Vagina (tissue), 2 donors: ENCODE results near the gene MCM5.

Source experiments
- CTCF ChIP-seq, 3 experiments: fragments of 450-650 bp in 2 of 3; fragments of 200-600 bp in 1 of 3; sonication (generic) in 1 of 3; IDR thresholded peaks; one replicate each; pipeline ENCODE4 v1.5.1; 2017 to 2019; ENCODE audit warnings: antibody characterized with exemption in 3 of 3, mild to moderate bottlenecking in 2 of 3, moderate library complexity in 2 of 3
- POLR2A ChIP-seq, 2 donors: fragments of 450-650 bp; IDR thresholded peaks; one replicate each; pipeline ENCODE4 v1.6.1; 2017; ENCODE audit warnings: antibody characterized with exemption in 2 of 2, mild to moderate bottlenecking in 2 of 2, moderate library complexity in 2 of 2
- POLR2AphosphoS5 ChIP-seq, 2 donors: sonication (generic); formaldehyde crosslinking; IDR thresholded peaks; one replicate each; pipeline ENCODE4 v1.9.0; 2017; ENCODE audit warnings: antibody characterized with exemption in 2 of 2, mild to moderate bottlenecking in 2 of 2, low read depth in 1 of 2; ENCODE audit not compliant: insufficient read depth in 1 of 2

DNA sequence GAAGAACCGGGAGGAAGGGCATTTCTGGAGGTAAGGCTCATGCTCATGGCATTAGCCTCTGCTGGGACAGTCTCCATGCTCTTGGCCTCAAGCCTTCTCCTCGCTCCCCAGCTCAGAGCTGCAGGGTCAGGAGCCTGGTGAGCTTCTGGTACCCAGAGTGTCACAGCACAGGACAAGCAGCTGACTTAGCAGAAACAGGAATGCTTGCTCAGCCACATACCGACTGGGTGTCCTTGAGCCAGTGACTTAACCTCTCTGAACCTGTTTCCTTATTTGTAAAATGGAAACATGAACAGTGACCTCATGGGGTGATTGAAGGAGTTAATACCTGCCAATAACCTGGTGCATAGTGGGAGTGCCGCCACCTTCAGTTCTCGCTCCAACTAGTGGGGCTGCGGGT lies 72.5 kb downstream of the MCM5 start:
- no peak for TF ChIP-seq CTCF (IDR thresholded peaks at IDR 0.05)
- TF ChIP-seq POLR2A (IDR thresholded peaks at IDR 0.05), result no peak
- TF ChIP-seq POLR2AphosphoS5 (IDR thresholded peaks at IDR 0.05; ENCODE audit: insufficient read depth in 1 of 2, low read depth in 1 of 2), result no peak
